ENCODE results near the gene NCEH1.
"Not testable (repeated sequence)": the region's sequence is repeated elsewhere in the genome, so short reads cannot be mapped to it uniquely, and the experiment has no call there.

DNA sequence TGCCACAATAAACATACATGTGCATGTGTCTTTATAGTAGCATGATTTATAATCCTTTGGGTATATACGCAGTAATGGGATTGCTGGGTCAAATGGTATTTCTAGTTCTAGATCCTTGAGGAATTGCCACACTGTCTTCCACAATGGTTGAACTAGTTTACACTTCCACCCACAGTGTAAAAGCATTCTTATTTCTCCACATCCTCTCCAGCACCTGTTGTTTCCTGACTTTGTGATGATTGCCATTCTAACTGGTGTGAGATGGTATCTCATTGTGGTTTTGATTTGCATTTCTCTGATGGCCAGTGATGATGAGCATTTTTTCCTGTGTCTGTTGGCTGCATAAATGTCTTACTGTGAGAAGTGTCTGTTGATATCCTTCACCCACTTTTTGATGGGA is 50.4 kb downstream of the NCEH1 start:
- TF ChIP-seq EP300, POLR2AphosphoS5, POLR2A (IDR thresholded peaks at IDR 0.05): not testable (repeated sequence)
- TF ChIP-seq, protein P1, sequence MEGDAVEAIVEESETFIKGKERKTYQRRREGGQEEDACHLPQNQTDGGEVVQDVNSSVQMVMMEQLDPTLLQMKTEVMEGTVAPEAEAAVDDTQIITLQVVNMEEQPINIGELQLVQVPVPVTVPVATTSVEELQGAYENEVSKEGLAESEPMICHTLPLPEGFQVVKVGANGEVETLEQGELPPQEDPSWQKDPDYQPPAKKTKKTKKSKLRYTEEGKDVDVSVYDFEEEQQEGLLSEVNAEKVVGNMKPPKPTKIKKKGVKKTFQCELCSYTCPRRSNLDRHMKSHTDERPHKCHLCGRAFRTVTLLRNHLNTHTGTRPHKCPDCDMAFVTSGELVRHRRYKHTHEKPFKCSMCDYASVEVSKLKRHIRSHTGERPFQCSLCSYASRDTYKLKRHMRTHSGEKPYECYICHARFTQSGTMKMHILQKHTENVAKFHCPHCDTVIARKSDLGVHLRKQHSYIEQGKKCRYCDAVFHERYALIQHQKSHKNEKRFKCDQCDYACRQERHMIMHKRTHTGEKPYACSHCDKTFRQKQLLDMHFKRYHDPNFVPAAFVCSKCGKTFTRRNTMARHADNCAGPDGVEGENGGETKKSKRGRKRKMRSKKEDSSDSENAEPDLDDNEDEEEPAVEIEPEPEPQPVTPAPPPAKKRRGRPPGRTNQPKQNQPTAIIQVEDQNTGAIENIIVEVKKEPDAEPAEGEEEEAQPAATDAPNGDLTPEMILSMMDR (IDR thresholded peaks at IDR 0.05): not testable (repeated sequence)

All from sigmoid colon (tissue), 4 donors.